ENCODE measurements around the gene HIVEP2. TPM values are rescaled to one million over a fixed set of nuclear protein-coding genes. Genes with fewer than 3 reads are reported as not detected.

HIVEP2 gene
- total RNA-seq, 1 experiment from 2014 or later: 1.8 TPM

DNA sequence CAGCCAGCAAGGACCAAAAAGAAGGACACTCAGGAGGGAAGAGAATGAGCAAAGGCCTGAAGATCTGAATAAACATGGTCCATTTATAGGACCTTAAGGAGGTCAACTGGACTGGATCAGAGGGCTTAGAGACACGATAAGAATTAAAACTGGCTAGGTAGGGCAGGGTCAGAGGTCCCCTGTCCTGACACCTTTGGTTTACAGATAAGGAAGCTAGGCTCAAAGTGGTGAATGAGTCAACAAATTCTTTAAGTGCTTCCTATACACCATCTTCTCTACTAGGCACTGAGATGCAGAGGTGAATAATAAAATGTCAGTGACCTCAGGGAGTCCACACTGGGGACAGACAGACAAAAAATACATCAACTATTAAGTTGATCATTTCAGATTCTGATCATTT lies 70.3 kb downstream of the HIVEP2 start:
- in situ Hi-C loops (cut with HindIII; ENCODE audit: low sequenced_read_pairs): no loop called here
- DNase-seq (ENCODE audit: low spot score): no peak

DNA sequence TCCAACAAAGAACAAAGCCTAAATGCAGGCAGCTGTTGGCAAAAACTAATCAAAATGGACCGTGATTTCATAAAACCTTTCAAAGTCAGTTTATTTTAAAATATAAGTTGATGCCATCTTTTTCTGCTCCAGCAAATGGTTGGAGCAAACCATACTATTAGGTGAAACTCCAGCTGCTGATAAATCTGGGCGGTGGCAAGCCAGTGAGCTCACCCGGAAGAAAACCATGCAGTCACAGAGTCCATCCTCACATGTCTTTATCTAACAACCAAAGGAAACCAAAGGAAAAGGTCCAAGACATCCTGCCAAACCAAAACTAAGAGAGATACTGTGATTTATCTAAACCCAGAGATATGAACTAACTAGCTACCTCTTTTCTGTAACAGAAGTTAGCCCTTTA lies 72.6 kb downstream of the HIVEP2 start:
- in situ Hi-C loops (cut with HindIII; ENCODE audit: low sequenced_read_pairs): no loop called here

DNA sequence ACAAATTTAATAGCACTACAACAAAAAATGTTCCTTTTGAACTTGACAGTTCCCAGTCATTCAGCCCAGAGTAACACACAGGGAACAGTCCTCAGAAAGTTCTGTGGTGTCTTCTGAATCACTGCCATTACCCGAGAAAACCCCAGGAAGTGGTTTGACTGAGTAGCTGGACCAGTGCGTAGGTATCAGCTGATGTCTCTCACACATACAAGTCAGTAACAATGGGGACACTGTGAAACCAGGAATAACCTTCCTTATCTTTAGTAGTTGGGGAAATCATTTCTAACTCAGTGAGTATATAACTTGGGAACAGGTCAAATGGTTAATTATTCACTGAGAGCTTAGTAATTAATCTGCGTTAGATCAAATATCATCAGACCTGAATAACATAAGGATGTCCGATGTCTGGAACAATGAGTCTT lies 73.1 kb downstream of the HIVEP2 start:
- in situ Hi-C loops (cut with HindIII; ENCODE audit: low sequenced_read_pairs): no loop called here
- no peak for DNase-seq (ENCODE audit: low spot score)

More for the DNA sequence above, 72.6 kb downstream of the HIVEP2 start:
- no peak for DNase-seq (ENCODE audit: low spot score)

DNA sequence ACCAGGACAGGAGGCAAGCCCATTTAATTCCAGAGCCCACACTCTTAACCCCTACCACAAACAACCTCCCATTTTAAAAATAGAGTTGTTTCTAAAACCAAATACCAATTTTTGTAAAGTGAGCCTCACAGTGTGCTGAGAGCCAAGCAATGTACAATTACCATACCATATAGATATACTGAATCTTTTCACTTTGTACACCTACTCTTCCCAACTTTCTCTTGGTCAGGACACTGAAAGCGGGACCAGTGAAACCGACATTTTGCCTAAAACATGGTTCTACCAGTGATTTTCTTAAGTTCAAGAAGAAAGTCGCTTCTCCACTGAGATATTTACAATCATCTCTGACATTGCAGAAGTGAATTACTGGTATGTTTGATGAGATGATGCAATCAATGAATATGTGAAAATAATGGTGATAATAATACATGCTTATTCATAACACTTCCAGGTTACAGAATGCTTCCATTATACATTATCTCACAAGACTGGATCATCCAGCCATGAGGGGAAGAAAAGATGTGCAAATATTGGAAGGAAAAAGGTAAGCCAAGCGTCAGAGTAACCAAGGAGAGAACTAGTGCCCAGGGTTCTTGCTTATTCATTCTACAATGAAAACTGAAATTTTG lies 74.1 kb downstream of the HIVEP2 start:
- no peak for DNase-seq (ENCODE audit: low spot score)
- in situ Hi-C loops (cut with HindIII; ENCODE audit: low sequenced_read_pairs): no loop called here

DNA sequence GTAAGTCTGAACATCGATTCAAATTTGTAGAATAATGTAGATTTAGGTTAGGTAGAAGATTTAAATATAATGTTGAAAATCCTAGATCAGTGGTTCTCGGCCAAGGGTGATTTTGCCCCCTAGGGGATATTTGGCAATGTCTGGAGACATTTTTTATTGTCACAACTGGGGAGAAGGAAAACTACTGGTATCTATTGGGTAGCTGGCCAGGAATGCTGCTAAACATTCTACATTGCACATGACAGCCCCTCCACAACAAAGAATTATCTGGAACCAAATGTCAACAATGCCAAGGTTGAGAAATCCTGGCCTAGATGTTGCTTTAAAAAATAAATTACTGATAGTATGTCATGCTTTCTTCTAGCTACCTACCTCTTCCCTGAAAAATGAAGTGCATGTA lies 76.1 kb downstream of the HIVEP2 start:
- in situ Hi-C loops (cut with HindIII; ENCODE audit: low sequenced_read_pairs): no loop called here
- no peak for DNase-seq (ENCODE audit: low spot score)

DNA sequence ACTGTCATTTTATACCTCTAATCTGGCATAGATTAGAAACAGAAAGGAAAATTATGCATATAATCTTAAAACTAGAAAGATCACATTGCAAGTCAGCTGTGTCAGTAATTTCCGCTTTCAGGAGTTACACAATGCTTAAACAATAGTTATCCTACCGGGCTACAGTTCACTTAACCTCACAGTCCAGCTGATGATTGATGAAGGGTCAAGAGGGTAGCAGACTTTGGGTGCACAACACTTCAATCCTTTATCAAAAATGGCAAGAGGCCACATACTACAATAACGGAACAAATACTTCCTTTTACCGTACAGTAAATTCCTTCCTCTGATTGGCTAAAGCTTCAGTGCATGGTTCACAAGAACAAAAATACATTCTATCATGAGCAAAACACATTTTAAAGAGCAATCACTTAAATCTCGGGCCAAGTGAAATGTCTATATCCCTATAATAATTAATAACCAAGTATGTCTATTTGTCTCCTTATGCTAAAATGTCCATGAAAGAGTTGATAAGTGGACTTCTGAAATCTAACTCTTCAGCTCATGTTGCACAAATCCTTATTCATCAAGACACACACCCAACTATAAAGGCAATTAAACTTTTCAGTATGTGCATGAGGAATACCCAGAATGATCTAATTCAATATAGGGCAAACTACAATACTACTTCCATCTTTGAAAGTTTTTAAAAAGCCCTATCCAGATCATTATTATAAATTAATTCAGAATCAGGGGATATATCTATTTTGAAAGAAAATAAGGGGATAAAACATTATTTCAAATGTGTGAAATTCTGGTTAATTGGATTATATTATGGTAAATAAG lies 76.8 kb downstream of the HIVEP2 start:
- DNase-seq (ENCODE audit: low spot score): no peak
- in situ Hi-C loops (cut with HindIII; ENCODE audit: low sequenced_read_pairs): no loop called here

DNA sequence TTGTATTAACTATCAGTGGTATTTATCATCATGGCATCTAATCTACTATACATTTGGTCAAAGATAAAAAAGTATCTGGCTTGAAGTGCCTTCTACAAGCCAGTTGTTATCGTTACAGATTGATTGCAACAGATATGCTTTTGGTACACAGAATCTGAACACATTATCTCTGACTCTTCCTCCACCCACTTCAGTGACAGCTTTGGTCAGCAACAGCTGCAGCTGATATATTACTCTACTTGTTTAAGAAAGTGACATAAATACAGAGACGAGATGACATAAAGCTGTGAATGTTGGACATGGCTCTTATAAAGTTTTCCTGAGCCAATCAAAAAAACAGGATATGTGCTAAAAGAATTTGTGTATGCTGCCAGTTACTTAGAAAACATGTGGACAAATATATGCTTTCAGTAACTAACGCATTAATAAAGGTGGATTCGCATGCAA lies 77.6 kb downstream of the HIVEP2 start:
- in situ Hi-C loops (cut with HindIII; ENCODE audit: low sequenced_read_pairs): no loop called here
- DNase-seq (ENCODE audit: low spot score): no peak

DNA sequence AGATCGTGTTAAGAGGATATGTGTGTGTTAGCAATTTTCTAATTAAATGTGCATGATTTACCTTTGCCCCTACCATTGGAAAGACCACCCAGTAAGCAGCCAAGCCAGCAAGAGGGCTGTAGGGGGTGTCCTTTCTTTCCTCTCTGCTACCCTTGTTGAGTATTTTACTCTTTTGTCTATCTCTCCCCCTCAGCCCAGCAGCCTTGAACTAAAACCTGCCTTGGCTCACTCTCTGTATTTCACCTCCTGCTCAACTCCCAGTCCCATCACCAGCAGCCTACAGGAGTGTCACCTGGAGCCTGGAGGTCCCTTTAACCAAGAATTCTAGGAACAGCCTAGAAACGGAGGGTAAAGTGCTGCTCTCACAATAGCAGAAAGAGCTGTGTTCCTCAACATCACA lies 81.0 kb downstream of the HIVEP2 start:
- no peak for DNase-seq (ENCODE audit: low spot score)
- in situ Hi-C loops (cut with HindIII; ENCODE audit: low sequenced_read_pairs): no loop called here

DNA sequence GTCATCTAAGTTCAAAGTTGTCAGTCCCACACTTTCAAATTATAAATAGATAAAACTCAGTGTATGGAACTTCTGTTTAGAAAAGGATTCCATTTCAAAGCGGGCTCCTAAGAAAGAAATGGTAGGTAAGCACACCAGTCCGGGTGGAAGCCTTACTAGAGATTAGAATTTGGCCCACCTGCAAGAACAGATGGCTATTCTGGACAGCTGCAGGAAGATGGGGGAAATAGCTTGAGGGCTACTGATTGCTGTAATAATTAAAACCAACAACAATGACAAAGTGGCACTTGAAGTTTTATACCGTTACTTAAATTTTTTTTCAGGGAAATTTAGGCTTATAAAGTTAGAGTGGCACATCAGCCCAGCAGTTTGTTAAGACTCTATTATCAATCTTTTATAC lies 83.3 kb downstream of the HIVEP2 start:
- DNase-seq (ENCODE audit: low spot score): peak; percentile 72
- in situ Hi-C loops (cut with HindIII; ENCODE audit: low sequenced_read_pairs): no loop called here

DNA sequence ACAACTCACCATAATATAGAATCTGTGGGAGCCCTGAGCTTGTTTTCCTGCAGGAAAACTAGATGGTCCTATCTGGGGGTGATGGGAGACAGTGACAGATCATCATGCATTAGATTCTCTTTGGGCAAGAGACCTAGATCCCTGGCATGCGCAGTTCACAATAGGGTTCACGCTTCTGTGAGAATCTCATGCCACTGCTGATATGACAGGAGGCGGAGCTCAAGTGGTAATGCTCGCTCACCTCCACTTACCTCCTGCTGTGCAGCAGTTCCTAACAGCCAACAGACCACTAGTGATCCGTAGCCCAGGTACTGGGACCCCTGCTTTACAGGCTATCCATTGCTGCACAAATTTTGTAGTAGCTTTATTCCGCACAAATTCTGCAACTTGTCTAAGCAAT lies 84.5 kb downstream of the HIVEP2 start:
- no peak for DNase-seq (ENCODE audit: low spot score)
- in situ Hi-C loops (cut with HindIII; ENCODE audit: low sequenced_read_pairs): no loop called here

DNA sequence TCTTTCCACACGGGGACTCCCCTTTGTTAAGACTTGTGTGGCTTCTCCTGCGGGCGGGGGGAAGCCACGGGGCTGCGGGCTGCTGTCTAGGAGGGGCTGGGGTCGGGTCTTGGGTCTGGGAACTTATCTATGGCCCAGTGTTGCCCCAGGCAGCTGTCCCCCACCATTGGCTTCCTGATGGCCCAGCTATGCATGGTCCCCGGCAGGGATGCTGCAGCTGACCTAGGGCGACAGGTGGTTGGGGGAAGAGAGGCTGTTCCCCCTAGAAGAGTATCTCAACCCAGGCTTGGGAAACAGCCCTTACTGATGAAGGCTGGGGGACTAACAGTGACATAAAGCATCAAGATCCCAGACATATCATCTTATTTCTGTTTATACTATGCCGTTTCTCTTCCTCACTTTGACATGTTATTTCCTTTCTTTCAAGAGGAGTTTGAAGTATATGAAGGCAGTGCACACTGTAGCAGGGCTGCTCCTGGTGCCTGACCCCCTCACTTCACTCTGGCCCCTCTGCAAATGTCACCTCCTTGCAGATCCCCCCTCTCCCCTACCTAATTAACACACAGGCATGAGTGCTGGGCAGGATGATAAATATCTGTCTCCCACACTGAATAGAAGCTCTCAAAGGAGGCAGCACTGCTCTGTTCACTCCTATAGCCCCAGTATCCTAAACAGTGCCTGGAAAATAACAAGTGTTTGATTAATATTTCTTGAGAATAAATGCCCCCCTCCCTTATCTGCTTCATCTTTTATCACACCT lies 87.0 kb downstream of the HIVEP2 start:
- in situ Hi-C loops (cut with HindIII; ENCODE audit: low sequenced_read_pairs): no loop called here
- DNase-seq (ENCODE audit: low spot score): no peak

DNA sequence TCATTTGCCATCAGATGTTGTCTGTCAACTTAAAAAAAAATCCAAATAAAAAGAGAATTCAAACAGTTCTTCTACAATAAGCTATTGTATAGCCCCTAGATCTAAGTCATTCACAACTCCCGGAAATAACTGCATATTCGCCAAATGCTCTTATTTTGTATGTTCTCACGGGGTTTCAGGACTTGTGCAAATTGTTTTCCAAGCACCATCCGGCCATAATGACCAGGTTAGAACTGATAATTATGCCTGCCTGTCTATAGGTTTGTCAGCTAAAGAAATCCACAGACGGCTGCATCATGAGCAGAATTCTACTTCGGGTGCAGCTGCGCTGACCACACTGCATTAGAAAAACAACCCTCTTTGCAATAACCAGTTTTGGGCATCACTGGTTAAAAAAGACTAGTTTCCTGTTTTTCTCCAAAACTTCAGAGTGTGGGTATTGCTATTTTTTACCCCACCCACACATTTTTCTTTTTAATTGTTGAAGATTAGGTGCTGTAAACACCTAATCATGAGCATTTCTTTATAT lies 87.7 kb downstream of the HIVEP2 start:
- in situ Hi-C loops (cut with HindIII; ENCODE audit: low sequenced_read_pairs): no loop called here
- DNase-seq (ENCODE audit: low spot score): no peak

DNA sequence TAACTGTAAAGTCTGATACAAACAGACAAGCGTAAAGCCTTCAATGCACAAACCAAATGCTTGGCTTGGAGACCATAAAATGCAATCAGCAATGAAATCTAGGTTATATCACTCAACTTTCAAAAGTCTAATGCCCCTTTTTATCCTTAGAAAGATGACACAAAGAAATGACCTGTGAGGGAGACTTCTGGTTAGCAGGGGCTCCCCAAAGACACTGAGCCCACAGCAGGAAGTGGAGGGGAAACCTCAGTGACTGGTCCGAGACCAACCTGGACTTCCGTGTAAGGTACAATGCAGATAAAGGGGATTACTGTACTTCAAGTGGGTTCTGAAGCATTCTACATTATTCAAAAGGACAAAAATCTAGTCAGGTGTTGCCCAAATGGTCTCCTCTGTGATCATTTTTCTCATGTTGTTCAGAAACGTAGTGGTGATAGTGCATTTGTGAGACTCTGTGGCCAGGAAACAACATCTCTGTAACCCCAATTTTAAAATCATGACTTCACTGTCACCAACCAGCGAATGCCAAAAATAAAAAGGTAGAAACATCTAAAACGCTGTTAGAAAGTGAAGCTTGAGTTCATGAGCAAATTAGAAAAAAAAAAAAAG lies 88.2 kb downstream of the HIVEP2 start:
- no peak for DNase-seq (ENCODE audit: low spot score)
- in situ Hi-C loops (cut with HindIII; ENCODE audit: low sequenced_read_pairs): no loop called here

DNA sequence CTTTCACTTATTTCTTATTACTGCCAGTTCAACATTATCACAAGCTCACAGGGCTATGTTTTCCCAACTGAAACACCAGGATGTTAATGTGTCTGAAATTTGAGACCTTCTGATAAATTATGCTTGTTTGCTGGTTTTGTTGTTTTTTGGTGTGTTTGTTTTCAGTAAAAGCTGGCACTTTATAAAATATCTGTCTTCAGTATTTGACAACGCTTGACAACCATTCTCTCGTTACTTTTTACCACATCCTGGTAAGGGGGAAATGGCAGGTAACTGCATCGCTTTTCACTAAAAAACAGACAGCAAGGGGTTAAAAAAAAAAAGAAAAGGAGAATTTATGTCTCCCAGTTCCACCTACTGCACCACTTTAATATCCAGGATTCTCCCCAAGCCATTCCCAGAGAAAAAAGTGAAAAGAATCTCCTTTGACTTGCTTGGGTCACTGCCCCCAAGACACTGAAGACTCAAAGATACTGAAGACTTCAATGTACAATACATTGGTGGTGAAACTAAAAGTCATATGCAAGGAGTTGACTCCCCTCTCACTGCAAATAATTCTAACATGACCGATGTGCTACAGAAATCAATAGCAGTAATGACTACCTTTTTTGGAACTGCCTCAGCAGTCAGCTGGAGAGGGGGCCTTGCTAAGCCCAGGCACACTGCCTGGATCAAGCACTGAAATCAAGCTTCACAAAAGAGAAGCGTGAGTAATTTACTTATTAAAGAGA lies 88.9 kb downstream of the HIVEP2 start:
- in situ Hi-C loops (cut with HindIII; ENCODE audit: low sequenced_read_pairs): no loop called here
- no peak for DNase-seq (ENCODE audit: low spot score)

DNA sequence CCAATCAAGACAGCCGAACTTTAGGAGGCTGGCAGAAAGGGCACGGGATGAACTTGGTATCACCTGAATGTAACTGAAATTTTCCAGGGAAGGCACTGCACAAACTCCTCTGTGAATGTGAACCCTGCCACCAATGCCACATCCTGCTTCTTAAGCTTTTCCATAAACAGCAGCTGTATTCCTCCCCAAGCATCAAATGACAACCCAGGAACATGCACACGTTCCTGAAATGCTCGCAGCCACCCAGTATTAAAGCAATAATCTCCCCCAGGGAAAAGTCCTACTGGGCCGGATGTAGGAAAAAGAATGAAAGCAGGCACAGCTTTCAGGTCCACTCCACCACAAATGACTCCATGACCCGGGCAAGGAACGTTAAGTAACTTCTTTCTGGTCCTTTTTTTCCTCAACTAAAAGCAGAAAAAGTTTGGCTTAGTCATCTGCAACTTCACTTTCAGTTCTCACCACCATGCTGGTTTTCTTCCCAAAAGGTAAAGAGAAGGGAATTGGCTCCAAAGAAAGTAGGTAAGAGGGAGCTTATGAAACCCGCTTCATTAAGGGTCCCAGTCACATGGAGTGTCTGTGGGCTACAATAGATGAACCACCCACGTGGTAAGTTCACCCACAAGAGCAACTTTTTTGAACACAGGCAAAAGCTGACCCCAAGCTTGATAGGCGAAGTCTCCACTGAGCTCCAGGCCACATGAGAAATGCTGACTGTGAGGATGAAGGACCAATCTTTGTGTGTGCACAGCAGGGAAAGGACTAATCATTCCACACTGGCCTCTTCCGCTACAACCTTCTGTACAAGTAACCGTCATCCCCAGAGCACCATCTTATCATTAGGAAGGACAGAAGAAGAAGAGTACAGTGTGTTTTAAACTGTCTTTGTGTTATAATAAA lies 90.1 kb downstream of the HIVEP2 start:
- in situ Hi-C loops (cut with HindIII; ENCODE audit: low sequenced_read_pairs): no loop called here

DNA sequence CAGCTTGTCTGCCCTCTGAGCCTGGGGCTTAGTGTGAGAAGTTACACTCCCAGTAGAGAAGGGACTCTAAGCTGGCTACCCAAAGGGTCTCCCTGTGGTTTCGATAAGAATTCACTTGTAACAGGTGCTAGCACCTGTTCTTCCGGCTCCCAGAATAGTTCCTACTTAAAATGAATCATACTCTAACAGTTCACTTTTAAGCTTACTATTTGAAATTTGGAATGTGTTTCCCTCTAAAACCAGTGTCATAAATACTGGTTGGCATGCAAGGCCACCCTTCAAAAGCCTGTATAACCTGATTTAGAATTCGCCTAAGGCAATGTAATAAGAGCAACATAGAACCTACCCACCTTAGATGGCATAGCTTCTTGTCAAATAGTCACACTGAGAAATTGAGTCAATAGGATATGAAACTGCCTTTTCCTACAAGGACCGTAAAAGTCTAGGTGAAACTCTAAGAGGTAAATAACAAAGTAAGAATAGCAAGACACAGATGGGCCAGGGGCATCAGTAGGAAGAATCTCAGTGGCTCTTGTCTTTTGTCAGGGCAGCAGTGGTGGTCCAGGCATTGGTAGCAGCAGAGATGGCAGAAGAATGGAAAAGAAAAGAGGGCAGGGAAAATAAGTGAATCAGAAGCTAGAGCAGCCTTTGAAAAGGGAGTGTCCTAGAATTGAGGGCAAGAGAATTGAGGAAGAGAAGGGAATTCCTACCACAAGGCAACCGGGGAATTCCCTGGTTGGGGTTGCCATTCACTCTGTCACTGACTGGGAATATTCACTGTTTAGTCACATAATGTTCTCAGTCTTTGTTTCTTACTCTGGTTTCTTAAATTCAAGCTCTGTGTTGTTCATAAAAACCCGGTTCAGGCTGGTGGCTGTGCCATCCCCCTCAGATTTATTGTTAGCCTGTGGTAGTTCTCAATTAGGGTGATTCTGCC lies 91.5 kb downstream of the HIVEP2 start:
- in situ Hi-C loops (cut with HindIII; ENCODE audit: low sequenced_read_pairs): no loop called here
- no peak for DNase-seq (ENCODE audit: low spot score)

More for the DNA sequence above, 90.1 kb downstream of the HIVEP2 start:
- no peak for DNase-seq (ENCODE audit: low spot score)

DNA sequence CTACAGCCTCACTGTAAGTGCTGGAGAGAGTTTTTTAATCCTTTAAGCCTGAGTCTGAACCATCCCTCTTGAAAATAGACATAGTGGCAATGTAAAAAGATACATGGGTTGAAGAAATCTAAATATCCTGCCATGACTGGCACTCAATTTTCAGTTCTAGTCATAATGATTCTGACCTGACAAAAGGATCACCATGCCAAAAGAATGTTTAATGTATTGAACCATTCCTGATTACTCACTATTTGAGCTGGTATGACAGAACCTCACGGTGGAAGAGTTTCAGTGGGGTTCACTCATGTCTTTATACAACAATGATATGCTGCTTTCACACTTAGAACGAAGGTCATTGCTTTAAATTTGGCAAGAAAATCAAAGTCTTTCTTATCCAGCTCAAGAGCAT lies 93.4 kb downstream of the HIVEP2 start:
- in situ Hi-C loops (cut with HindIII; ENCODE audit: low sequenced_read_pairs): no loop called here
- DNase-seq (ENCODE audit: low spot score): no peak
